Osteoblast (primary cell): ENCODE data around the gene TRIM47. TPM values are rescaled to one million over a fixed set of nuclear protein-coding genes. Genes with fewer than 3 reads are reported as not detected.

Experiments used
- DNase-seq: peaks from one replicate; pipeline ENCODE4 v3.0.0; 2011; ENCODE audit warnings: low spot score, mixed read lengths; ENCODE audit not compliant: insufficient read length; ENCODE audit errors: missing footprints
- H2AFZ ChIP-seq: 2 replicates; pipeline ENCODE4 v1.6.0; 2011; ENCODE audit warnings: mild to moderate bottlenecking, low read length
- H3K27ac ChIP-seq: 2 replicates; pipeline ENCODE4 v1.5.1; 2011; ENCODE audit warnings: mild to moderate bottlenecking, low read depth, low read length, moderate library complexity
- H3K27me3 ChIP-seq: 2 replicates; pipeline ENCODE4 v1.6.0; 2012; ENCODE audit warnings: mild to moderate bottlenecking, control low read depth, inconsistent platforms, low read length, moderate library complexity; ENCODE audit not compliant: insufficient read depth
- H3K36me3 ChIP-seq: 2 replicates; pipeline ENCODE4 v1.5.1; 2011; ENCODE audit warnings: mild to moderate bottlenecking, low read length, control low read depth, moderate library complexity; ENCODE audit not compliant: insufficient read depth
- H3K4me1 ChIP-seq: 2 replicates; pipeline ENCODE4 v1.5.1; 2011; ENCODE audit warnings: mild to moderate bottlenecking, low read length, control low read depth, moderate library complexity; ENCODE audit not compliant: insufficient read depth
- H3K4me2 ChIP-seq: 2 replicates; pipeline ENCODE4 v1.6.0; 2011; ENCODE audit warnings: mild to moderate bottlenecking, low read length; ENCODE audit not compliant: insufficient read depth
- H3K4me3 ChIP-seq: fragments of 200-600 bp; sonication (generic); 3 replicates; pipeline ENCODE4 v1.5.1; 2012; ENCODE audit warnings: mild to moderate bottlenecking, low read length, inconsistent platforms; ENCODE audit not compliant: insufficient read depth
- H3K79me2 ChIP-seq: 2 replicates; pipeline ENCODE4 v1.6.0; 2012; ENCODE audit warnings: mild to moderate bottlenecking, low read length, control low read depth, inconsistent platforms; ENCODE audit not compliant: insufficient read depth
- H3K9me3 ChIP-seq: 2 replicates; pipeline ENCODE4 v1.5.1; 2011; ENCODE audit warnings: low read depth, low read length, control low read depth
- H4K20me1 ChIP-seq: 2 replicates; pipeline ENCODE4 v1.6.0; 2012; ENCODE audit warnings: mild to moderate bottlenecking, low read length, control low read depth; ENCODE audit not compliant: insufficient read depth
- total RNA-seq: library from RNA; depleted of rRNA; stranded (reverse); fragments of >200 nt; gene quantifications from 2 replicates; pipeline ENCODE4 v1.2.3, GENCODE V29; 2012
- TF ChIP-seq, protein P1 (sequence below): IDR thresholded peaks from 2 replicates; pipeline ENCODE4 v1.5.1; 2011; ENCODE audit warnings: mild to moderate bottlenecking, low read depth, low read length, moderate library complexity; ENCODE audit errors: extremely low read depth

The TRIM47 gene
- total RNA-seq, 1 donor: 21.7 TPM

DNA sequence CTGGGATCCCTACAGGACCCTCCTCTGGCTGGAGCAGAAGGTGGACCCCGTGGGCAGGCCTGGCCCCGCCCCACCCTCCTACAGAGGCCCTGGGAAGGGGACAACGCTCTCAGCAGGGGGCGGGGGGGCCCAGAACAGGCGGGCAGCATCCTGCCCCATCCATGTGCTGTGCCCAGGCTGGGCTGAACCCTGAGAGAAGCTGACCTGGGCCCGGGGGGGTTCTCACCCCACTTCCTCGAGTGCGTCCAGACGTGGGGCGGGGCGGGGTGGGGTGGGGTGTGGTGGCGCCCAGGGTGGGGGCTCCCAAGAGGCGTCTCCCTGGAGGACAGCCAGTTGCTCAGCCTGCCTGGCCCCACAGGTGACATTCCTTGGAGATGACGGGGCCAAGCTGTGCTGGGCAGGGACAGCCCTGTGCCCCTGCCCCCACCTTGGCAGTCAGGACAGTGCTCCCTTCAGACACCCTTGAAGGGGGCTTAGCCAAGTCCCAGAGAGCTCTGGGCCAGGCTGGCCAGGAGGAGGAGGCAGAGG is 33.8 kb downstream of the TRIM47 start:
- Histone ChIP-seq H2AFZ (no peak overlapping the region), H3K9me3 (no peaks in the 10 kb centered on the region), H3K4me1 (no peaks in the 10 kb centered on the region), H3K27ac (no peak overlapping the region), H3K4me3 (no peak overlapping the region), H4K20me1 (peaks cover 3% of the 10 kb centered on the region), H3K4me2 (no peak overlapping the region), H3K36me3 (peaks cover 37% of the 10 kb centered on the region), H3K79me2 (peaks cover under 1% of the 10 kb centered on the region), H3K27me3 (no peaks in the 10 kb centered on the region)
- TF ChIP-seq, protein P1, sequence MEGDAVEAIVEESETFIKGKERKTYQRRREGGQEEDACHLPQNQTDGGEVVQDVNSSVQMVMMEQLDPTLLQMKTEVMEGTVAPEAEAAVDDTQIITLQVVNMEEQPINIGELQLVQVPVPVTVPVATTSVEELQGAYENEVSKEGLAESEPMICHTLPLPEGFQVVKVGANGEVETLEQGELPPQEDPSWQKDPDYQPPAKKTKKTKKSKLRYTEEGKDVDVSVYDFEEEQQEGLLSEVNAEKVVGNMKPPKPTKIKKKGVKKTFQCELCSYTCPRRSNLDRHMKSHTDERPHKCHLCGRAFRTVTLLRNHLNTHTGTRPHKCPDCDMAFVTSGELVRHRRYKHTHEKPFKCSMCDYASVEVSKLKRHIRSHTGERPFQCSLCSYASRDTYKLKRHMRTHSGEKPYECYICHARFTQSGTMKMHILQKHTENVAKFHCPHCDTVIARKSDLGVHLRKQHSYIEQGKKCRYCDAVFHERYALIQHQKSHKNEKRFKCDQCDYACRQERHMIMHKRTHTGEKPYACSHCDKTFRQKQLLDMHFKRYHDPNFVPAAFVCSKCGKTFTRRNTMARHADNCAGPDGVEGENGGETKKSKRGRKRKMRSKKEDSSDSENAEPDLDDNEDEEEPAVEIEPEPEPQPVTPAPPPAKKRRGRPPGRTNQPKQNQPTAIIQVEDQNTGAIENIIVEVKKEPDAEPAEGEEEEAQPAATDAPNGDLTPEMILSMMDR: no peak
- peak; percentile 89 for DNase-seq

DNA sequence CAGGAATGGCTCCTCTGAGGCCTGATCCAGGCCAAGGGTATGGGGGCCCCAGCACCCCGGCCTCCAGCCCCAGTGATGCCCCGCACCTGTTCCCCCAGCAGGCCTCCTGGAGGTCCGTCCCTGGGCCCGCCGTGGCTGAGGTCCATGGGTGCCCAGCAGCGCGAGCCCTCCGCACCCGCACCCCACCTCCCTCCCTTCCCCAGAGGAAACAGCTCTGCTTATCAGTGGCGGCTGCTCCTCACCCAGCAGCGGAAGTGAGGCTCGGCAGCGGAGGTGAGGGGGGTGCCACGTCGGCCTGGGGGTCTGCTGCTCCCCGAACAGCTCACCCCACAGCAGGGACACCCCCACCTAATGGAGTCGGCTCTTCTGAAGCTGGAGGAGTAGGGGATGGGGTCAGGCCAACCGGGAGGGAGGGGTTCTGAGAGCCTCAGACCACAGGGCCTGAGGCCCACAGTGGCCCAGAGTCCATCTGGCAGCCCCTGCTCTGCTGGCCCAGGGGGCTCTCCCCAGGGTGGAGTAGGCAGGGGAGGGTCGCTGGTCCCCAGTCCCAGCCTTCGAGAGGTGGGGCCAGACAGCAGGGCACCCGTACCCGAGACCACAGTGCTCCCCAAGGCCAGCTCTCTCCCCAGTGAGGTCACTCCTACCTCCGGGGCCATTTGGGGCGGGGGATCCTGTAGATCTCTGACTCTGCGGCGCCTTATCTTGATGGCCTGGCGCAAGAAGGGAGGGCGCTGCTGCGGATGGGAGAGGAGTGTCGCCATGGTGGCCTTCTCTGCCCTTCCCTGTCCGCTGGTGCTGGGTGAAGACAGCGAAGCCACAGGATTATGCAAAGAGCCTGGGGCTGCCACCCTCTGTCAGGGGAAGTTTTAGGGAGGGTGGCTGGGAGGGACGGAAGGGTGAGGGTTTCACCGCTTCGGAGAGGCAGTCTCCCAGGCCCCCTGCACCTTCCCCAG is 34.5 kb downstream of the TRIM47 start, which contains the start of gene UNC13D:
TSS of gene UNC13D (minus strand) at position 828 of the 953 bp plus-strand sequence. CDS start at position 761, 67 bp downstream.
- Histone ChIP-seq H3K4me3 (no peak within 1 kb of the TSS), H3K36me3 (peaks cover 29% of the 10 kb centered on the region), H3K27me3 (no peaks in the 10 kb centered on the region), H3K4me2 (no peak within 1 kb of the TSS), H3K27ac (no peak within 1 kb of the TSS), H3K9me3 (no peaks in the 10 kb centered on the region), H3K79me2 (no peaks in the 10 kb centered on the region), H4K20me1 (peaks cover 3% of the 10 kb centered on the region), H3K4me1 (no peaks in the 10 kb centered on the region), H2AFZ (no peak within 1 kb of the TSS)
- TF ChIP-seq, protein P1: no peak
- peak; percentile 66 for DNase-seq

DNA sequence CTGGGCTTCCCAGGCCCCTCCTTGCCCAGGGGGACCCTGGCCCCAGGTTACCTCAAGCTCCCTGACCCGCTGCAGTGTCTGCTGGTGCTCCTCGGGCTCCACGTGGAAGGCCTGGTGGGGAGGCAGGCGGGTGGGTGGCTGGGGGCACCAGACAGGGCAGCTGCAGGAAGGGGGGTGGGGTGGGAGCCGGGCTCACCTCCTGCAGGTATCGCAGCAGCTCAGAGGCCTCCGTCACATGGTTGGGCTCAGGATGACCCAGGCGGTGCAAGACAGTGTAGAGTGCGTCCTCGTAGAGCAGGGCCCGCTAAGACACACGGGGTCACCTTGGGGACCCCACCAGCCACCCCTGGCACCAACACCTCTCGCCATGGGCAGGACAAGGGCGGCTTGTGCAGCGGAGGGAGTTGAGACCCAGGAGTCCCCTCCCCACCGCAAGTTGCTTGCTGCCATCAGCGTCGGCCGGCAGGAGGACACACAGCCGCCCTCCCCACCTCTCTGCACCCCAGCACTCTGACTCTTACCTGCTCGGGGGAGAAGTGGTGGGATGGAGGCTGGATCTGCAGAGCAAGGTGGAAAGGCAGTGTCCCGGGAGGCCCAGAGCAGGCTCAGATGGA is 35.3 kb downstream of the TRIM47 start:
- H3K4me1 ChIP-seq: no peaks in the 10 kb centered on the region
- no peaks in the 10 kb centered on the region for H3K27me3 ChIP-seq
- H3K79me2 ChIP-seq: no peaks in the 10 kb centered on the region
- peak; percentile 1 for DNase-seq
- H3K9me3 ChIP-seq: no peaks in the 10 kb centered on the region
- TF ChIP-seq, protein P1: no peak
- H2AFZ ChIP-seq: no peak overlapping the region
- H3K4me2 ChIP-seq: no peak overlapping the region
- peaks cover 21% of the 10 kb centered on the region for H3K36me3 ChIP-seq
- H3K4me3 ChIP-seq: no peak overlapping the region
- no peaks in the 10 kb centered on the region for H4K20me1 ChIP-seq
- H3K27ac ChIP-seq: no peak overlapping the region

DNA sequence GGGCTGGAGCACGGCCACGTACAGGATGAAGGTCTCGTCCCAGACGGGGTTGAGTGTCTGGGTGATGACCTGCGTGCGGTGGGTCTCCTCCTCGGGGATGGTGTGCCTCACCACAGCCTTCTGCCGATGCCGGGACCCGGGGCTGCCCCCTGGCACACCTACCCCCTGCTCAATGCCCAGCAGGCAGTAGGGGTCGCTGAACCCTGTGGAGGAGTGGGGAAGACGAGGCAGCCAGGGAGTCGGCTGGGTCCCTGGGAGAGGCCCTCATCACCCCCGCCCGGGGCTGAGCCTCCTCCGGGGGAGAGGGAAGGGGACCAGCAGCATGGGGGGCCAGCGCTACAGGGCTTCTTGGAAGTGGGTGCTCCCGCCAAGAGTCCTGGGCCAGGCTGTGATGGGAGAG is 36.0 kb downstream of the TRIM47 start:
- TF ChIP-seq, protein P1: no peak
- H3K27ac ChIP-seq: no peak overlapping the region
- H4K20me1 ChIP-seq: no peaks in the 10 kb centered on the region
- no peaks in the 10 kb centered on the region for H3K4me1 ChIP-seq
- DNase-seq: peak; percentile 76
- no peaks in the 10 kb centered on the region for H3K9me3 ChIP-seq
- no peak overlapping the region for H2AFZ ChIP-seq
- no peaks in the 10 kb centered on the region for H3K27me3 ChIP-seq
- H3K36me3 ChIP-seq: peaks cover 15% of the 10 kb centered on the region
- no peak overlapping the region for H3K4me3 ChIP-seq
- H3K79me2 ChIP-seq: no peaks in the 10 kb centered on the region
- no peak overlapping the region for H3K4me2 ChIP-seq
